GM12891 (cell line): ENCODE results near the gene POU2AF3.
A peak's percentile ranks its signal among the peaks of the same experiment; 100 is the strongest.

Experiments used
- DNase-seq: peaks from one replicate; pipeline ENCODE4 v3.0.0; 2011; ENCODE audit warnings: low spot score; ENCODE audit not compliant: insufficient read length
- FAIRE-seq: peaks from 2 replicates; lab custom pipeline; 2011; peaks lifted over from hg19 to GRCh38; lab: Jason Lieb, UNC
- PAX5 ChIP-seq: IDR thresholded peaks from 2 replicates; pipeline ENCODE4 v1.6.1; 2011; ENCODE audit warnings: low read length, moderate library complexity, mild to moderate bottlenecking; ENCODE audit not compliant: insufficient read depth, severe bottlenecking
- POLR2A ChIP-seq: IDR thresholded peaks from 2 replicates; pipeline ENCODE4 v1.6.1; 2011; ENCODE audit warnings: low read depth, low read length, control low read depth
- POLR2AphosphoS5 ChIP-seq: IDR thresholded peaks from 2 replicates; pipeline ENCODE4 v1.6.1; 2011; ENCODE audit warnings: low read depth, low read length, control low read depth
- POU2F2 ChIP-seq: IDR thresholded peaks from 2 replicates; pipeline ENCODE4 v1.6.1; 2011; ENCODE audit warnings: low read depth, mild to moderate bottlenecking, control low read depth, low read length, moderate library complexity
- SPI1 ChIP-seq: IDR thresholded peaks from 2 replicates; pipeline ENCODE4 v1.6.1; 2011; ENCODE audit warnings: low read depth, low read length, control low read depth
- TAF1 ChIP-seq: IDR thresholded peaks from 2 replicates; pipeline ENCODE4 v1.6.1; 2011; ENCODE audit warnings: low read depth, low read length, control low read depth

POU2AF3 gene

GRCh38 chr11:111351374-111352055 is 53.2 kb downstream of the POU2AF3 start:
- DNase-seq (no peak), FAIRE-seq (peak; percentile 41)
- no peak for TF ChIP-seq PAX5
- TF ChIP-seq POLR2AphosphoS5, result peak; percentile 19; the same call in 1 of the 2 replicates

GRCh38 chr11:111352231-111352746 is 53.9 kb downstream of the POU2AF3 start:
- TF ChIP-seq PAX5 (no peak), SPI1 (no peak), POLR2A (no peak), POLR2AphosphoS5 (no peak), TAF1 (no peak), POU2F2 (no peak)
- DNase-seq (no peak), FAIRE-seq (no peak)

GRCh38 chr11:111352935-111353710 is 54.8 kb downstream of the POU2AF3 start:
- DNase-seq (no peak), FAIRE-seq (no peak)
- TF ChIP-seq POU2F2, result no peak
- TF ChIP-seq SPI1, result no peak
- TF ChIP-seq TAF1, result no peak
- TF ChIP-seq POLR2AphosphoS5, result no peak

- FAIRE-seq (no peak), DNase-seq (no peak)
- no peak for TF ChIP-seq PAX5
- TF ChIP-seq TAF1, result no peak
Observed at GRCh38 chr11:111353776-111354600, 55.6 kb downstream of the POU2AF3 start.

- FAIRE-seq, result no peak
- no peak for TF ChIP-seq POLR2AphosphoS5
- TF ChIP-seq PAX5, result no peak
- no peak for TF ChIP-seq POU2F2
- TF ChIP-seq POLR2A, result no peak
- TF ChIP-seq SPI1, result no peak
- TF ChIP-seq TAF1, result no peak
Observed at GRCh38 chr11:111354601-111354891, 56.2 kb downstream of the POU2AF3 start.

GRCh38 chr11:111355101-111355500 is 56.8 kb downstream of the POU2AF3 start:
- DNase-seq (no peak), FAIRE-seq (no peak)
- TF ChIP-seq PAX5 (no peak), POLR2A (no peak), POLR2AphosphoS5 (peak; percentile 21; the same call in 1 of the 2 replicates), TAF1 (no peak), POU2F2 (no peak), SPI1 (no peak)

More at GRCh38 chr11:111354601-111354891, 56.2 kb downstream of the POU2AF3 start:
- no peak for DNase-seq

GRCh38 chr11:111355956-111356659 is 57.8 kb downstream of the POU2AF3 start:
- TF ChIP-seq SPI1 (no peak), TAF1 (no peak), POLR2AphosphoS5 (no peak), POU2F2 (no peak), POLR2A (no peak), PAX5 (no peak)
- FAIRE-seq, result no peak
- DNase-seq, result no peak

GRCh38 chr11:111356660-111357048 is 58.3 kb downstream of the POU2AF3 start:
- DNase-seq (no peak), FAIRE-seq (no peak)
- no peak for TF ChIP-seq TAF1
- TF ChIP-seq POLR2AphosphoS5, result no peak
- no peak for TF ChIP-seq PAX5
- no peak for TF ChIP-seq POU2F2
- no peak for TF ChIP-seq POLR2A
- TF ChIP-seq SPI1, result no peak
